Measurements from ENCODE around the gene NME3. TPM values are rescaled to one million over a fixed set of nuclear protein-coding genes. Genes with fewer than 3 reads are reported as not detected.

Gene NME3
- total and polyA plus RNA-seq, 2 of the 4 experiments (the other 2 are of a cell fraction) = 12.7 to 41.2 TPM

GRCh38 chr16:1751946-1752345 lies 19.4 kb downstream of the NME3 start:
- CTCF ChIA-PET = no interaction called here
- WGBS, 2 experiments (ENCODE audit: extremely low coverage in 2 of 2, insufficient read length in 1 of 2) = 97% methylated on average over 14 of the region's 16 CpGs; no CpG with 5 or more reads in 1 of the 2 experiments
- dilution Hi-C loops (cut with HindIII; ENCODE audit: low sequenced_read_pairs, unreplicated experiment) = no loop called here

More at GRCh38 chr16:1751946-1752345, 19.4 kb downstream of the NME3 start:
- H2BK15ac ChIP-seq (ENCODE audit: low read depth, low read length) = no peak overlapping the region
- H4K20me1 ChIP-seq (ENCODE audit: insufficient read depth, low read length) = peaks cover 4% of the 10 kb centered on the region; the same call in 1 of the 2 replicates
- H3K23ac ChIP-seq (ENCODE audit: low read depth, low read length) = no peak overlapping the region
- H3K27me3 ChIP-seq (ENCODE audit: control insufficient read depth, insufficient read depth, low read length) = no peaks in the 10 kb centered on the region
- no peaks in the 10 kb centered on the region for H3K9me3 ChIP-seq (ENCODE audit: control insufficient read depth, insufficient read depth, low read length)
- POLR2A ChIA-PET (ENCODE audit: unreplicated experiment) = no interaction called here
- H3K18ac ChIP-seq (ENCODE audit: low read depth, low read length) = no peak overlapping the region
- H4K8ac ChIP-seq (ENCODE audit: low read depth in 2 of 2, low read length in 2 of 2) = no peak overlapping the region
- H3K9me1 ChIP-seq (ENCODE audit: insufficient read depth, low read length) = peaks cover 6% of the 10 kb centered on the region; the same call in 1 of the 2 replicates
- BruUV-seq (replicated peaks) = no TSS peak
- intact Hi-C loops (cut with micrococcal nuclease) = no loop called here
- H3K27ac ChIP-seq (ENCODE audit: insufficient read depth, low read length) = no peak overlapping the region
- no peak overlapping the region for H2AK5ac ChIP-seq (ENCODE audit: low read depth, low read length)
- H3K56ac ChIP-seq (ENCODE audit: extremely low read depth, insufficient read depth, low read length) = no peak overlapping the region
- H3K14ac ChIP-seq (replicated peaks; ENCODE audit: low read depth, low read length) = no peak overlapping the region
- H3K79me1 ChIP-seq (ENCODE audit: low read depth in 1 of 2, low read length in 2 of 2) = peaks cover 15 to 30% of the 10 kb centered on the region in 2 experiments; a peak in 2 of 4 replicates
- H2BK20ac ChIP-seq (ENCODE audit: low read depth, low read length) = no peak overlapping the region
- H2AFZ ChIP-seq (replicated peaks; ENCODE audit: low read length, poor library complexity) = no peak overlapping the region
- H3K4me2 ChIP-seq (ENCODE audit: low read depth, low read length) = no peak overlapping the region
- H3K9ac ChIP-seq (ENCODE audit: low read depth, low read length) = no peak overlapping the region
- in situ Hi-C loops (cut with MboI; ENCODE audit: low sequenced_read_pairs) = no loop called here
- DNase-seq (no peak), ATAC-seq (ENCODE audit: low read depth) (no peak)
- TF ChIP-seq RFX5 (IDR thresholded peaks at IDR 0.05; ENCODE audit: low read depth, low read length) = no peak
- no peak for TF ChIP-seq BHLHE40 (IDR thresholded peaks at IDR 0.05; ENCODE audit: low read depth, low read length)
- no peak for TF ChIP-seq MXI1 (IDR thresholded peaks at IDR 0.05; ENCODE audit: borderline replicate concordance, low read depth, low read length)
- no peak for TF ChIP-seq ELK1 (IDR thresholded peaks at IDR 0.05; ENCODE audit: borderline replicate concordance, low read depth, low read length)
- no peak for TF ChIP-seq USF2 (IDR thresholded peaks at IDR 0.05; ENCODE audit: low read depth, low read length)
- no peak for TF ChIP-seq CTCF (conservative IDR thresholded peaks at IDR 0.05; ENCODE audit: low read depth, low read length)
- TF ChIP-seq MAZ (IDR thresholded peaks at IDR 0.05; ENCODE audit: borderline replicate concordance, low read depth, low read length) = no peak
- no peak for TF ChIP-seq RAD21 (IDR thresholded peaks at IDR 0.05; ENCODE audit: low read length)
- TF ChIP-seq MAFK (IDR thresholded peaks at IDR 0.05; ENCODE audit: low read depth, low read length) = no peak
- no peak for TF ChIP-seq NFE2L2 (IDR thresholded peaks at IDR 0.05; ENCODE audit: low read depth, low read length)
- TF ChIP-seq POLR2A (IDR thresholded peaks at IDR 0.05; ENCODE audit: low read depth, low read length) = no peak
- no peak for TF ChIP-seq SMC3 (IDR thresholded peaks at IDR 0.05; ENCODE audit: low read depth, low read length)
- H4K5ac ChIP-seq (ENCODE audit: low read depth, low read length) = no peak overlapping the region
- peaks cover 60% of the 10 kb centered on the region for H3K36me3 ChIP-seq (ENCODE audit: control insufficient read depth, insufficient read depth, low read length)
- no peak overlapping the region for H4K91ac ChIP-seq (ENCODE audit: insufficient read depth, low read depth, low read length)
- no peak overlapping the region for H3K4me3 ChIP-seq (ENCODE audit: insufficient read depth, low read depth, low read length)
- H2AK9ac ChIP-seq (replicated peaks; ENCODE audit: low read depth, low read length, poor library complexity) = no peak overlapping the region
- no peak overlapping the region for H3K4ac ChIP-seq (ENCODE audit: low read depth, low read length)
- no peak overlapping the region for H2BK120ac ChIP-seq (ENCODE audit: low read depth, low read length)
- no peaks in the 10 kb centered on the region for H3K4me1 ChIP-seq (ENCODE audit: control insufficient read depth, insufficient read depth, low read length)
- H2BK5ac ChIP-seq (ENCODE audit: low read depth, low read length, poor library complexity, severe bottlenecking) = no peak overlapping the region
